Brain pericyte (primary cell): ENCODE results near the gene HCRTR1.

ENCODE experiments used
- DNase-seq: peaks from one replicate; pipeline ENCODE4 v3.0.0-alpha.2; 2012; ENCODE audit warnings: low read depth, low spot score

The HCRTR1 gene

DNA sequence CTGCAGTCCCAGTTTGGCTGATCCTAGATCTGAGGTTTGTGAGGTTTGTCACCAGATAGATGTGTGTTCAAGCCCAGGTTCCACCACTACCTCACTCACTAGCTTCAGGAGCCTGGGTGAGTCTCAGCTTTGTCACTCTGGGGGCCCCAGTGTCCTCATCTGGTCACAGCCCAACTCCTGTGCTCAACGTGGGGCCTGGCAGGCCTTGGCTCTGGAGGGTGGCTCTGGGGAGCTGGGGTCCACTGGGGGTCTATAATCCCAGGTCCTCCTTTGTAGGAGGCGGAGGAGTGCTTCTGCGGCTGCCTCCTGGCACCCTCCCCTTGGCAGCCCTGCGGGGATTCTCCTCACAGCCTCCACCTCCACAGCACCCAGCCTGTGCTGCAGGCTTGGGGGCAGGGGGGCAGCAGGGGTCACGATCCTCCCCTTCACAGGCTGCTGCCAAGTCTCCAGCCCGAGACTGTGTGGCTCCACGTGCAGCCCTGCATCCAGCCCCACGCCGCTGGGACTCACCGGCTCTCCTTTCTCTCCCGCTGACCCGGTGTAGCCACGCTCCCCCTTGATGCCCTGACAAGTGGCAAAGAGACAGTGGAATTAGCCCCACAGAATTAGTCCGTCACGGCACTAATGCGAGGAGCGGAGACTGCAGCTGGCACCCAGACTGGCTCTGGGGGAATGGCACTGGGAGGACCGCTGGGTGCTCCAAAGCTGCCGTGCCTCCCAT is 49.7 kb downstream of the HCRTR1 start:
- DNase-seq: no peak

DNA sequence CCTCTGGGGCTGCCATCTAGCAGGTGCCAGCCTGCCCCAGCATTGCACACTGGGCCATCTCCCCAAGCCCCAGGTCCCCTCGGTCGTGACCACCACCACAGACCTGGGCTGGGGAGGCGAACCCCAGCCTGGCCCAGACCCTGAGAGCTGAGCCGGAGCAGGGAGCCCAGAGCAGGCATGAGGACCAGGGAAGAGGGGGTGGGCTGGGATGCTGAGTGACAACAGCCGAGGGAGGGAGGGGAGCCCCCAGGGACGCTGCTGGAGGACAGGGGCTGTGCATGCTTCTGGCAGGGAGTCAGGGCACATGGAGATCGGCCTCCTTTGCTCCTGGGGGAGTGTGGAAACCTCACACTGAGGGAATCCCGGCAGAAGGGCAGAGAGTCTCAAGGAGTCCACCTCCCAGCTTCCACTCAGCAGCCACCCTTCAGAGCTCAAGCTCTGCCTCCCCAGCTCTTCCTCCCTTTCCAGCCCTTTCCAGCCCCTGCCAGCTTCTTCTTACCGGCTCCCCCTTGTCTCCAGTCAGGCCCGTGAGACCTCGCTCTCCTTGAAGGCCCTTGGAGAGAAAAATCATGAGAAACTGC is 50.9 kb downstream of the HCRTR1 start:
- DNase-seq: no peak

- DNase-seq: peak; percentile 30
Observed at GRCh38 chr1:31669433-31669785, 51.9 kb downstream of the HCRTR1 start.

DNA sequence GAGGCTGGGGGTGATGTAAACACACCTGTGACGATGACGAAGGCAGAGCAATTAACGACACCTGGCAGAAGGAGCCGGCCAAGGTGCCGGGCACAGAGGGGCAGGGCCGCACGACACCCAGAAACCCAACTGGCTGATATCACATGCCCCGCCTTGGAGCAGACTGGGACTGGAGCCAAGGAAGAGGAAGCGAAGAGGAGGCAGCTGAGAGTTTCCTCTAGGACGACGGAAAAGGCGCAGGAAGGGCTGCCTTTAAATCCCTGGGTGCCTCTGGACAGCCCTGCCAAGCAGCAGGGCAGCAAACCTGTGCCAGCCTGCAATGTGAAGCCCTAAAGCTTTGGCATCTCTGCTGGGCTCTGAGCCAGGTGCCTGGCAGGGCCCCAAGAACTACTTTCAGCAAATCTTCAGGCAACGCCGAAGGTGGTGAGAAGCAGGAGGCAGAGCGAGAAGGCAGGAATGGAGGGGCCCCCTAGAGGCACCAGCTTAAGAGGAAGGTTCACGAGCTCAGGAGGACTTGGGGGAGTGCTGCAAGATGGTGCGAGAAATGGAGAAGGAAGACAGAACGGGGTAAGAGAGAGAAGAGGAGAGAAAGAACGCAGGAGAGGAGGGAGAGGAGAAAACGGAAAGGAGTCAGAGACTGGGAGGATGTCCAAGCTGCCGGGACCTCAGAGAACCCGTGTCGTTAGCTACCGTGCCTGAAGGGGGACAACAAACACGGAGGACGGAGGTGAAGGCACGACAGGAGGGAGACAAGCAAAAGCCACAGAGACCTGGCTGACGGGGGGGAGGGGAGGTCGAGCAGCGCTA is 52.5 kb downstream of the HCRTR1 start:
- DNase-seq: peak; percentile 41

DNA sequence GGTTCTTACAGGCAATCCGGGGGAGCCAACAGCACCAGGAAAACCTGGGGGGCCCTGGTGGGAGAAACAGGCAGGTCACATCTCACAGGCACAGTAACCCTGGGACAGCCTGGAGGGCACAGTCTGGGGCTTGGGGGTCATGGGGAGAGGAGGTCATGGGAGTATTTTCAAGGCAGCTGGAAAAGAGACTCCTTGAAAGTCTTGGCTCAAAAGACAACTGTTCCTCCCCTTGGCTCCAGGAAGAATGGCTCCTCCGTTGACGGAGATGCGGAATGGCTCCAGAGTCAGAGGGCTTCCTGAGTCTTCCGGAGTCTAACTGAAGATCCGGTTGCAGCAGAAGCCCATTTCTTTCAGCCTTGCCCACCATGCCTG is 53.1 kb downstream of the HCRTR1 start:
- no peak for DNase-seq

DNA sequence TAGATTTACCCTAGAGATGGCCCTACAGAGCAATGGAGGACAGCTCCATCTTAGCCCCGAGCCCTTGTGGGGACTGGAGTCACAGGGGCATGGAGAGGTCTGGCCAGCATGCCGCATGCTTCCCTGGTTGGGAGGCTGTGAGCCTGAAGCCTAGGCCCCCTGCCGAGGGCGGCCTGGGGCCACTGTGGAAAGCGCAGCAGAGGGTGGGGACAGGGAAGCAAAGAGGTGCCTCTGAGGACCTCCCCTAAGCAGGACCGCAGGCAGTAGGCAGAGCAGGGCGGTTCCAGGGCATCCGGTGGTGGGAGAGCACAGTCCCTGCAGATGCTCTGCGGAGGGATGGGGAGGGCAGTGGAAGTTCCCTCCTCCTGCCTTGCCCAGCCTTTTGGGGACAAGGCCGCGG is 53.7 kb downstream of the HCRTR1 start:
- DNase-seq: no peak

GRCh38 chr1:31671561-31672201 is 54.2 kb downstream of the HCRTR1 start:
- no peak for DNase-seq

- no peak for DNase-seq
Observed at GRCh38 chr1:31672986-31673385, 55.5 kb downstream of the HCRTR1 start.

- DNase-seq: no peak
Observed at GRCh38 chr1:31673433-31673832, 55.9 kb downstream of the HCRTR1 start.

GRCh38 chr1:31674626-31675025 is 57.1 kb downstream of the HCRTR1 start:
- DNase-seq: no peak

GRCh38 chr1:31675161-31675560 is 57.7 kb downstream of the HCRTR1 start:
- no peak for DNase-seq

DNA sequence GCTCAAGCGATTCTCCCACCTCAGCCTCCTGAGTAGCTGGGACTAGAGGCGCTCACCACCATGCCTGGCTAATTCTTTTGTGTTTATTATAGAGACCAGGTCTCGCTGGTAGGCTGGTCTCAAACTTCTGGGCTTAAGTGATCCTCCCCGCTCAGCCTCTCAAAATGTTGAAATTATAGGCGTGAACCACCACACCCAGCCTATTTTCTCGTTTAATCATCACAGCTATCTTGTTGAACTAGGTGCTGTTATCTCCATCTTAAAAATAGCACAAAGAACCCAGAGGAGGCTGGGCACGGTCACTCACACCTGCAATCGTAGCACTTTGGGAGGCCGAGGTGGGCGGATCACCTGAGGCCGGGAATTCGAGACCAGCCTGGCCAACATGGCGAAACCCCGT is 58.3 kb downstream of the HCRTR1 start:
- no peak for DNase-seq
